Breast epithelium (tissue), 3 donors: ENCODE measurements around the gene NDUFB11.

Experiments used
- CTCF ChIP-seq, 3 donors: fragments of 450-650 bp; IDR thresholded peaks; one replicate each; pipeline ENCODE4 v1.5.1; 2016 to 2017; ENCODE audit warnings: antibody characterized with exemption in 3 of 3, mild to moderate bottlenecking in 3 of 3, moderate library complexity in 3 of 3
- POLR2A ChIP-seq: fragments of 450-650 bp; IDR thresholded peaks from one replicate; pipeline ENCODE4 v1.6.1; 2016; ENCODE audit warnings: antibody characterized with exemption, mild to moderate bottlenecking, moderate library complexity
- POLR2AphosphoS5 ChIP-seq, 3 donors: sonication (generic); formaldehyde crosslinking; IDR thresholded peaks; one replicate each; pipeline ENCODE4 v1.6.1; 2017; ENCODE audit warnings: antibody characterized with exemption in 3 of 3

GRCh38 chrX:47160781-47161180, 16.3 kb upstream of the NDUFB11 start:
- no peak for TF ChIP-seq POLR2A
- TF ChIP-seq CTCF (IDR thresholded peaks at IDR 0.05) = no peak
- no peak for TF ChIP-seq POLR2AphosphoS5 (IDR thresholded peaks at IDR 0.05)
